Measurements from ENCODE around the gene CIDEC. TPM values are rescaled to one million over a fixed set of nuclear protein-coding genes. Genes with fewer than 3 reads are reported as not detected.

CIDEC gene
- total and polyA plus RNA-seq, 2 of the 13 experiments (the other 11 are each of a cell fraction or from before 2014, with no cell fraction given), result 2.5 to 10.4 TPM

DNA sequence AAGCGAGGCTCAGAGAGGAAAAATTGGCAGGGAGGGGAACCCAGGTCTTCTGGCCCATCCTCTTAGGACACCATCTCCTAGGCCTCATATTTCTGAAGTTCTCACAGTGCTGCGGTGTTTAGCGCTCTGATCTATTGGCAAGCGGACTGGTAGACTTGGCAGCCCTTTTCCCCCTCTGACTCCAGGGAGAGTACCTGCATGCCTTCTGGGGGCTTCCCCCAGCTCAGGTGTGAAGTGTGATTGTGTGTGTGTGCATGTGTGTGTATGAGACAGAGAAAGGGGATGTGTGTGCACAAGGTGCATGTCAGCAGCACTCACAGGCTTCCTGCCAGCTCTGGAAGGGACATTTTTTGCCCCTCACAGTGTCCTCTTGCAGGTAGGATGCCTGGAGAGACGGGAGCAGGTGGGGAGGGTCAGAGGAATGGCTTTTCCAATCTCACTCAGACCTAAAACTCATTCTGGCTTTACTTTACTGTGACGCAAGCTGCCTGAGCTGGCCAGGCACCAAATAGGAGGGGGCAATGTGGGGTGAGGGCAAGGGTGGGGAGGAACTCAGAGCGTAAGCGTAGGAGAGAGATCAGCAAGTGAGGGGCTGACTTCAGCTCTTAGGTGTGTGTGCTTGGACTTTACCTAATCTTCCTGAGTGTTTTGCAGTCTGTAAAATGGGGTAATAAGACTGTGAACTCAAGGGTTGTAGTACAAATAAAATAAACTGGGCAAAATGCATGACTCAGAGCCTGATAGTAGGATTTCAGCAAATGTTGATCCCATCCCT is 18.6 kb upstream of the CIDEC start (continued):
- TF ChIP-seq, protein P1, sequence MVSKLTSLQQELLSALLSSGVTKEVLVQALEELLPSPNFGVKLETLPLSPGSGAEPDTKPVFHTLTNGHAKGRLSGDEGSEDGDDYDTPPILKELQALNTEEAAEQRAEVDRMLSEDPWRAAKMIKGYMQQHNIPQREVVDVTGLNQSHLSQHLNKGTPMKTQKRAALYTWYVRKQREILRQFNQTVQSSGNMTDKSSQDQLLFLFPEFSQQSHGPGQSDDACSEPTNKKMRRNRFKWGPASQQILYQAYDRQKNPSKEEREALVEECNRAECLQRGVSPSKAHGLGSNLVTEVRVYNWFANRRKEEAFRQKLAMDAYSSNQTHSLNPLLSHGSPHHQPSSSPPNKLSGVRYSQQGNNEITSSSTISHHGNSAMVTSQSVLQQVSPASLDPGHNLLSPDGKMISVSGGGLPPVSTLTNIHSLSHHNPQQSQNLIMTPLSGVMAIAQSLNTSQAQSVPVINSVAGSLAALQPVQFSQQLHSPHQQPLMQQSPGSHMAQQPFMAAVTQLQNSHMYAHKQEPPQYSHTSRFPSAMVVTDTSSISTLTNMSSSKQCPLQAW (CRISPR knock-in tag; IDR thresholded peaks at IDR 0.05), result no peak
- TF ChIP-seq ZNF891 (CRISPR knock-in tag; IDR thresholded peaks at IDR 0.05) (peak; percentile 60; the same call in 1 of the 2 replicates), MBD4 (IDR thresholded peaks at IDR 0.05; ENCODE audit: borderline replicate concordance, low read length) (no peak), ZNF776 (CRISPR knock-in tag; IDR thresholded peaks at IDR 0.05) (no peak), ZNF678 (CRISPR knock-in tag; IDR thresholded peaks at IDR 0.05) (no peak), KLF12 (CRISPR knock-in tag; IDR thresholded peaks at IDR 0.05; ENCODE audit: borderline replicate concordance) (no peak), RXRB (CRISPR knock-in tag; IDR thresholded peaks at IDR 0.05; ENCODE audit: borderline replicate concordance) (0 out of 2 replicates have a peak, but pooled peaks have one; percentile 24), KDM5B (CRISPR knock-in tag; IDR thresholded peaks at IDR 0.05; ENCODE audit: borderline replicate concordance) (no peak)
- TF ChIP-seq, protein P2, sequence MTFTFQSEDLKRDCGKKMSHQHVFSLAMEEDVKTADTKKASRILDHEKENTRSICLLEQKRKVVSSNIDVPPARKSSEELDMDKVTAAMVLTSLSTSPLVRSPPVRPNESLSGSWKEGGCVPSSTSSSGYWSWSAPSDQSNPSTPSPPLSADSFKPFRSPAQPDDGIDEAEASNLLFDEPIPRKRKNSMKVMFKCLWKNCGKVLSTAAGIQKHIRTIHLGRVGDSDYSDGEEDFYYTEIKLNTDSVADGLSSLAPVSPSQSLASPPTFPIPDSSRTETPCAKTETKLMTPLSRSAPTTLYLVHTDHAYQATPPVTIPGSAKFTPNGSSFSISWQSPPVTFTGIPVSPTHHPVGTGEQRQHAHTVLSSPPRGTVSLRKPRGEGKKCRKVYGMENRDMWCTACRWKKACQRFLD (CRISPR knock-in tag; IDR thresholded peaks at IDR 0.05; ENCODE audit: borderline replicate concordance), result no peak
- TF ChIP-seq, protein P3, sequence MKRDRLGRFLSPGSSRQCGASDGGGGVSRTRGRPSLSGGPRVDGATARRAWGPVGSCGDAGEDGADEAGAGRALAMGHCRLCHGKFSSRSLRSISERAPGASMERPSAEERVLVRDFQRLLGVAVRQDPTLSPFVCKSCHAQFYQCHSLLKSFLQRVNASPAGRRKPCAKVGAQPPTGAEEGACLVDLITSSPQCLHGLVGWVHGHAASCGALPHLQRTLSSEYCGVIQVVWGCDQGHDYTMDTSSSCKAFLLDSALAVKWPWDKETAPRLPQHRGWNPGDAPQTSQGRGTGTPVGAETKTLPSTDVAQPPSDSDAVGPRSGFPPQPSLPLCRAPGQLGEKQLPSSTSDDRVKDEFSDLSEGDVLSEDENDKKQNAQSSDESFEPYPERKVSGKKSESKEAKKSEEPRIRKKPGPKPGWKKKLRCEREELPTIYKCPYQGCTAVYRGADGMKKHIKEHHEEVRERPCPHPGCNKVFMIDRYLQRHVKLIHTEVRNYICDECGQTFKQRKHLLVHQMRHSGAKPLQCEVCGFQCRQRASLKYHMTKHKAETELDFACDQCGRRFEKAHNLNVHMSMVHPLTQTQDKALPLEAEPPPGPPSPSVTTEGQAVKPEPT (CRISPR knock-in tag; IDR thresholded peaks at IDR 0.05; ENCODE audit: low read depth), result no peak

Data from HepG2 (cell line).